ENCODE data around the gene TXNRD1.

- TF ChIP-seq CTCF (IDR thresholded peaks at IDR 0.05; ENCODE audit: insufficient read depth, low read depth, low read length) = no peak
- no peak for TF ChIP-seq EZH2 (IDR thresholded peaks at IDR 0.05; ENCODE audit: insufficient read depth, low read length)
Observed at GRCh38 chr12:104291867-104292524, 76.4 kb downstream of the TXNRD1 start.

All from astrocyte (in vitro differentiated cells and primary cell).